Kidney epithelial cell (primary cell): ENCODE data around the gene APOO. TPM values are rescaled to one million over a fixed set of nuclear protein-coding genes. Genes with fewer than 3 reads are reported as not detected.

Experiments
- DNase-seq: peaks from one replicate; pipeline ENCODE4 v3.0.0-alpha.2; 2010; ENCODE audit warnings: low read depth
- H3K27me3 ChIP-seq: 2 replicates; pipeline ENCODE4 v1.6.0; 2011; ENCODE audit warnings: low read length; ENCODE audit not compliant: control insufficient read depth, insufficient read depth
- H3K36me3 ChIP-seq: 2 replicates; pipeline ENCODE4 v1.5.1; 2011; ENCODE audit warnings: low read length; ENCODE audit not compliant: control insufficient read depth, insufficient read depth
- H3K4me3 ChIP-seq: 2 replicates; pipeline ENCODE4 v1.5.1; 2011; ENCODE audit warnings: low read depth, mild to moderate bottlenecking, control low read depth, low read length
- CTCF ChIP-seq: IDR thresholded peaks from 2 replicates; pipeline ENCODE4 v1.5.1; 2011; ENCODE audit warnings: mild to moderate bottlenecking, moderate library complexity, low read length, control low read depth, inconsistent platforms; ENCODE audit not compliant: insufficient read depth, poor library complexity, severe bottlenecking
- total RNA-seq: library from RNA; depleted of rRNA; stranded (reverse); fragments of >200 nt; gene quantifications from 2 replicates; pipeline ENCODE4 v1.2.3, GENCODE V29; 2015

Gene APOO
- total RNA-seq, 1 donor from 2014 or later, result 17.3 TPM

GRCh38 chrX:23841847-23842522 lies 65.8 kb downstream of the APOO start:
- Histone ChIP-seq H3K27me3 (no peaks in the 10 kb centered on the region), H3K4me3 (no peak overlapping the region), H3K36me3 (no peaks in the 10 kb centered on the region)
- DNase-seq, result no peak
- no peak for TF ChIP-seq CTCF

GRCh38 chrX:23840674-23841073 lies 67.1 kb downstream of the APOO start:
- H3K27me3 ChIP-seq, result no peaks in the 10 kb centered on the region
- no peaks in the 10 kb centered on the region for H3K36me3 ChIP-seq
- H3K4me3 ChIP-seq, result no peak overlapping the region
- no peak for DNase-seq
- no peak for TF ChIP-seq CTCF

DNA sequence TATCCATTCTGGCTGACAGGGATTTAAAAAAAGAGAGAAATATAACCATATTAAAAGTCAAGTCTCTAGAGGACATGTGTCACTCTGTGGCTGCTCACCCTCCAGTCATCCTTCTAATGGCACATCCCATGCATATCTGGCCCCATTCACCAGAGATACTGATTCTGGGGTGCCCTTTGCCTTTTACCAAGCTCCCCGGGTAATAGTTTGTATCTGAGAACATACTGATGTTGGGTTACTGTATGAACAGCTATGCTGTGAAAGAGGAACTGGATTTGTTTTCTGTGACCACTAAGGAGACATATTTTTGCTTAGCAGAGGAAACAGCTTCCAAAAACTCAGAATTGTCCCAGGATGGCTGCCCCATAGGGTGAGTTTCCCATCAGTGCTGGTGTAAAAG lies 68.8 kb downstream of the APOO start:
- no peaks in the 10 kb centered on the region for H3K27me3 ChIP-seq
- DNase-seq, result no peak
- no peak for TF ChIP-seq CTCF
- no peak overlapping the region for H3K4me3 ChIP-seq
- H3K36me3 ChIP-seq, result no peaks in the 10 kb centered on the region

GRCh38 chrX:23832721-23833120 lies 75.0 kb downstream of the APOO start:
- H3K27me3 ChIP-seq, result no peaks in the 10 kb centered on the region
- no peak overlapping the region for H3K4me3 ChIP-seq
- TF ChIP-seq CTCF, result no peak
- no peaks in the 10 kb centered on the region for H3K36me3 ChIP-seq
- DNase-seq, result no peak

DNA sequence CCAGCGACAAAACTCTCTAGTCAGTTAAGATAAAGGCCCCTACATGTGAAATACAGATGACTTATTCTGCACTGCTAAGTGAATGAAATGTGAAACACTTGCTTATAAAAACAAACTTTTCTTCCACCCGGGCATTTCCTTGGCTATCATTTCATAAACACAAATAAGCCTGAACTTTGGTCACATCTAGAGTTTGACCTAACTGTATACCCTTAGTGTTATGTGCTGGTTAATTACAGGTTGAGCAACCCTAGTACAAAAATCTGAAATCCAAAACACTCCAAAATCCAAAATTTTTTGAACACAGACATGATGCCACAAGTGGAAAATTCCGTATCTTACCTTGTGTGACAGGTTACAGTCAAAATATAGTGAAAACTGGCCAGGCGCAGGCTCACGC lies 78.9 kb downstream of the APOO start:
- no peak for TF ChIP-seq CTCF
- no peaks in the 10 kb centered on the region for H3K27me3 ChIP-seq
- no peak for DNase-seq
- H3K4me3 ChIP-seq, result no peak overlapping the region
- no peaks in the 10 kb centered on the region for H3K36me3 ChIP-seq

DNA sequence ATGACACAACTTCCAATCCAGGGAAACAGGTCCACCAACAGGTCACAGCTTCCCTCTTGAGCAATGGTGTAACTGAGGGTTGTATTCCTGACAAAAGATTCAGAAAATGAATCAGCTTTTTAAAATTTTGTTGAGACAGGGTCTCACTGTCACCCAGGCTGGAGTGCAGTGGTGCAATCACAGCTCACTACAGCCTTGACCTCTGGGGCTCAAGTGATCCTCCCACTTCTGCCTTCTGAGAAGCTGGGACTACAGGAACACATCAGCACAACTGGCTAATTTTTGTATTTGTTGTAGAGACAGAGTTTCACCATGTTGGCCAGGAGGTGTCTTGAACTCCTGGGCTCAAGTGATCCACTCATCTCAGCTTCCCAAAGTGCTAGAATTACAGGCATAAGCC lies 81.1 kb downstream of the APOO start:
- H3K4me3 ChIP-seq, result no peak overlapping the region
- no peak for DNase-seq
- no peak for TF ChIP-seq CTCF
- no peaks in the 10 kb centered on the region for H3K27me3 ChIP-seq
- no peaks in the 10 kb centered on the region for H3K36me3 ChIP-seq
